NT2/D1 (cell line): ENCODE measurements around the gene TSPOAP1.

ENCODE experiments used
- DNase-seq: peaks from one replicate; pipeline ENCODE4 v3.0.0-alpha.2; 2011; ENCODE audit warnings: low read depth, low spot score
- H3K27me3 ChIP-seq: 2 replicates; pipeline ENCODE4 v1.6.0; 2011; ENCODE audit warnings: mild to moderate bottlenecking; ENCODE audit not compliant: insufficient read length, insufficient read depth
- H3K36me3 ChIP-seq: 2 replicates; pipeline ENCODE4 v1.6.1; 2011; ENCODE audit warnings: mild to moderate bottlenecking, low read length, mixed read lengths; ENCODE audit not compliant: insufficient read depth, insufficient read length
- H3K4me1 ChIP-seq: 2 replicates; pipeline ENCODE4 v1.5.1; 2011; ENCODE audit not compliant: insufficient read depth, insufficient read length
- H3K4me3 ChIP-seq: 2 replicates; pipeline ENCODE4 v1.5.1; 2011; ENCODE audit warnings: low read depth; ENCODE audit not compliant: insufficient read length
- H3K9ac ChIP-seq: 2 replicates; pipeline ENCODE4 v1.6.0; 2011; ENCODE audit warnings: low read depth; ENCODE audit not compliant: insufficient read length
- H3K9me3 ChIP-seq: 2 replicates; pipeline ENCODE4 v1.5.1; 2011; ENCODE audit warnings: mild to moderate bottlenecking, low read length; ENCODE audit not compliant: insufficient read depth
- SUZ12 ChIP-seq: IDR thresholded peaks from 2 replicates; pipeline ENCODE4 v1.6.1; 2011; ENCODE audit not compliant: insufficient read length, insufficient read depth; ENCODE audit errors: extremely low read depth
- YY1 ChIP-seq: IDR thresholded peaks from 2 replicates; pipeline ENCODE4 v1.6.1; 2011; ENCODE audit not compliant: insufficient read length, insufficient read depth
- ZNF274 ChIP-seq: IDR thresholded peaks from 2 replicates; pipeline ENCODE4 v1.6.1; 2011; ENCODE audit warnings: mild to moderate bottlenecking, low read depth, low read length

Gene TSPOAP1

GRCh38 chr17:58308985-58309917 is 19.3 kb downstream of the TSPOAP1 start:
- no peak overlapping the region for H3K9ac ChIP-seq
- H3K4me3 ChIP-seq: no peak overlapping the region
- TF ChIP-seq YY1: no peak
- TF ChIP-seq SUZ12: no peak
- no peak for TF ChIP-seq ZNF274
- no peaks in the 10 kb centered on the region for H3K9me3 ChIP-seq
- DNase-seq: no peak
- no peaks in the 10 kb centered on the region for H3K27me3 ChIP-seq
- peaks cover 34% of the 10 kb centered on the region for H3K4me1 ChIP-seq
- no peaks in the 10 kb centered on the region for H3K36me3 ChIP-seq

GRCh38 chr17:58308173-58308984 is 20.2 kb downstream of the TSPOAP1 start:
- TF ChIP-seq YY1 (no peak), ZNF274 (no peak), SUZ12 (no peak)
- peaks cover 34% of the 10 kb centered on the region for H3K4me1 ChIP-seq
- H3K9ac ChIP-seq: no peak overlapping the region
- peak; percentile 18 for DNase-seq
- H3K36me3 ChIP-seq: no peaks in the 10 kb centered on the region
- no peaks in the 10 kb centered on the region for H3K27me3 ChIP-seq
- H3K4me3 ChIP-seq: no peak overlapping the region
- no peaks in the 10 kb centered on the region for H3K9me3 ChIP-seq

- no peak for DNase-seq
- no peaks in the 10 kb centered on the region for H3K27me3 ChIP-seq
- H3K4me1 ChIP-seq: peaks cover 39% of the 10 kb centered on the region
- H3K4me3 ChIP-seq: no peak overlapping the region
- TF ChIP-seq ZNF274 (no peak), SUZ12 (no peak), YY1 (no peak)
- no peak overlapping the region for H3K9ac ChIP-seq
- H3K9me3 ChIP-seq: no peaks in the 10 kb centered on the region
- no peaks in the 10 kb centered on the region for H3K36me3 ChIP-seq
These were observed 21.0 kb downstream of the TSPOAP1 start for GRCh38 chr17:58307468-58308172.

GRCh38 chr17:58306131-58306951 is 22.3 kb downstream of the TSPOAP1 start:
- H3K4me1 ChIP-seq: peaks cover 46% of the 10 kb centered on the region
- no peak overlapping the region for H3K4me3 ChIP-seq
- H3K9me3 ChIP-seq: no peaks in the 10 kb centered on the region
- H3K27me3 ChIP-seq: no peaks in the 10 kb centered on the region
- no peaks in the 10 kb centered on the region for H3K36me3 ChIP-seq
- no peak for TF ChIP-seq SUZ12
- TF ChIP-seq YY1: no peak
- no peak for TF ChIP-seq ZNF274
- no peak overlapping the region for H3K9ac ChIP-seq
- no peak for DNase-seq

GRCh38 chr17:58305626-58306025 is 23.0 kb downstream of the TSPOAP1 start:
- no peaks in the 10 kb centered on the region for H3K9me3 ChIP-seq
- H3K27me3 ChIP-seq: no peaks in the 10 kb centered on the region
- no peaks in the 10 kb centered on the region for H3K36me3 ChIP-seq
- H3K4me3 ChIP-seq: no peak overlapping the region
- DNase-seq: no peak
- H3K9ac ChIP-seq: no peak overlapping the region
- TF ChIP-seq ZNF274 (no peak), YY1 (no peak), SUZ12 (no peak)
- H3K4me1 ChIP-seq: peaks cover 46% of the 10 kb centered on the region

GRCh38 chr17:58304750-58305486 is 23.7 kb downstream of the TSPOAP1 start:
- Histone ChIP-seq H3K9ac (no peak overlapping the region), H3K36me3 (no peaks in the 10 kb centered on the region), H3K9me3 (no peaks in the 10 kb centered on the region), H3K4me1 (peaks cover 46% of the 10 kb centered on the region), H3K27me3 (no peaks in the 10 kb centered on the region), H3K4me3 (no peak overlapping the region)
- DNase-seq: no peak
- no peak for TF ChIP-seq SUZ12
- TF ChIP-seq YY1: no peak
- no peak for TF ChIP-seq ZNF274
